Parathyroid adenoma (tissue), 2 donors: ENCODE measurements around the gene MAN1A1.

Experiments
- H2AFZ ChIP-seq: fragments of 300-600 bp; sonication (generic); one replicate; pipeline ENCODE4 v1.7.0; 2017; ENCODE audit warnings: antibody characterized with exemption, mild to moderate bottlenecking
- H3K27ac ChIP-seq: fragments of 300-600 bp; sonication (generic); one replicate; pipeline ENCODE4 v1.7.0; 2017
- H3K27me3 ChIP-seq: fragments of 300-600 bp; sonication (generic); one replicate; pipeline ENCODE4 v1.7.0; 2017; ENCODE audit warnings: low read length; ENCODE audit not compliant: control insufficient read depth, insufficient read depth
- H3K36me3 ChIP-seq: fragments of 300-600 bp; sonication (generic); one replicate; pipeline ENCODE4 v1.7.0; 2017; ENCODE audit warnings: low read length; ENCODE audit not compliant: control insufficient read depth, insufficient read depth
- H3K4me1 ChIP-seq: fragments of 300-600 bp; sonication (generic); one replicate; pipeline ENCODE4 v1.7.0; 2017; ENCODE audit warnings: control low read depth
- H3K4me2 ChIP-seq: fragments of 300-600 bp; sonication (generic); one replicate; pipeline ENCODE4 v1.7.0; 2017; ENCODE audit warnings: low read length
- H3K4me3 ChIP-seq: fragments of 300-600 bp; sonication (generic); one replicate; pipeline ENCODE4 v1.7.0; 2017; ENCODE audit warnings: low read depth, low read length
- H3K79me2 ChIP-seq: fragments of 300-600 bp; sonication (generic); one replicate; pipeline ENCODE4 v1.7.0; 2017; ENCODE audit warnings: control low read depth
- H3K9ac ChIP-seq: fragments of 300-600 bp; sonication (generic); one replicate; pipeline ENCODE4 v1.7.0; 2017; ENCODE audit warnings: mild to moderate bottlenecking
- H3K9me3 ChIP-seq: fragments of 300-600 bp; sonication (generic); one replicate; pipeline ENCODE4 v1.7.0; 2017; ENCODE audit warnings: low read length; ENCODE audit not compliant: control insufficient read depth
- TF ChIP-seq, protein P1 (sequence below): fragments of 300-600 bp; sonication (generic); IDR thresholded peaks from one replicate; pipeline ENCODE4 v1.7.0; 2017; ENCODE audit warnings: antibody characterized with exemption, mild to moderate bottlenecking
- donor health status: primary hyperparathyroidism.

Gene MAN1A1

GRCh38 chr6:119204719-119205118, 144.8 kb downstream of the MAN1A1 start:
- Histone ChIP-seq H3K27ac (peak overlapping the region; percentile 7), H3K79me2 (no peaks in the 10 kb centered on the region), H2AFZ (peak overlapping the region; percentile 48), H3K9ac (no peak overlapping the region), H3K36me3 (no peaks in the 10 kb centered on the region), H3K9me3 (no peaks in the 10 kb centered on the region), H3K4me3 (no peak overlapping the region), H3K4me1 (peaks cover 19% of the 10 kb centered on the region), H3K4me2 (no peak overlapping the region), H3K27me3 (no peaks in the 10 kb centered on the region)
- TF ChIP-seq, protein P1, sequence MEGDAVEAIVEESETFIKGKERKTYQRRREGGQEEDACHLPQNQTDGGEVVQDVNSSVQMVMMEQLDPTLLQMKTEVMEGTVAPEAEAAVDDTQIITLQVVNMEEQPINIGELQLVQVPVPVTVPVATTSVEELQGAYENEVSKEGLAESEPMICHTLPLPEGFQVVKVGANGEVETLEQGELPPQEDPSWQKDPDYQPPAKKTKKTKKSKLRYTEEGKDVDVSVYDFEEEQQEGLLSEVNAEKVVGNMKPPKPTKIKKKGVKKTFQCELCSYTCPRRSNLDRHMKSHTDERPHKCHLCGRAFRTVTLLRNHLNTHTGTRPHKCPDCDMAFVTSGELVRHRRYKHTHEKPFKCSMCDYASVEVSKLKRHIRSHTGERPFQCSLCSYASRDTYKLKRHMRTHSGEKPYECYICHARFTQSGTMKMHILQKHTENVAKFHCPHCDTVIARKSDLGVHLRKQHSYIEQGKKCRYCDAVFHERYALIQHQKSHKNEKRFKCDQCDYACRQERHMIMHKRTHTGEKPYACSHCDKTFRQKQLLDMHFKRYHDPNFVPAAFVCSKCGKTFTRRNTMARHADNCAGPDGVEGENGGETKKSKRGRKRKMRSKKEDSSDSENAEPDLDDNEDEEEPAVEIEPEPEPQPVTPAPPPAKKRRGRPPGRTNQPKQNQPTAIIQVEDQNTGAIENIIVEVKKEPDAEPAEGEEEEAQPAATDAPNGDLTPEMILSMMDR: no peak

DNA sequence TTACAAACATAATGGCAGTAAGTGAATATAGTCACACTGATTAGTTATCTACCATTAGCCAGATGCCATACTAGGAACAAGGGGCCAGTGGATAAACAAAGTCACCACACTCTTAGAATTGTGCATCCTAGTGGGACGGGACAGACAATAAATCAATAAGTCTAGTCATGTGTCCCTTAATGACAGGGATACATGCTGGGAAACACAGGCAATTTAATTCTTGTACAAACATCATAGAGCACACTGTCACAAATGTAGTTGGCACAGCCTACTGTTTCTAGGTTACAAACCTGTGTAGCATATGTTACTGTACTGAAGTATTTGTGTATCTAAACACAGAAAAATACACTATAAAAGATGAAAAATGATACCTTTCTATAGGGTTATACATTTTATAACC, 148.1 kb downstream of the MAN1A1 start:
- Histone ChIP-seq H3K79me2 (no peaks in the 10 kb centered on the region), H3K4me2 (no peak overlapping the region), H2AFZ (no peak overlapping the region), H3K9me3 (no peaks in the 10 kb centered on the region), H3K36me3 (no peaks in the 10 kb centered on the region), H3K4me1 (peaks cover 19% of the 10 kb centered on the region), H3K27ac (no peak overlapping the region), H3K4me3 (no peak overlapping the region), H3K27me3 (no peaks in the 10 kb centered on the region), H3K9ac (no peak overlapping the region)
- TF ChIP-seq, protein P1: no peak

GRCh38 chr6:119200512-119201175, 148.9 kb downstream of the MAN1A1 start:
- Histone ChIP-seq H3K27ac (no peak overlapping the region), H3K79me2 (no peaks in the 10 kb centered on the region), H3K4me3 (no peak overlapping the region), H3K9ac (no peak overlapping the region), H3K36me3 (no peaks in the 10 kb centered on the region), H3K9me3 (no peaks in the 10 kb centered on the region), H2AFZ (peak overlapping the region; percentile 1), H3K27me3 (no peaks in the 10 kb centered on the region), H3K4me2 (no peak overlapping the region), H3K4me1 (peaks cover 22% of the 10 kb centered on the region)
- TF ChIP-seq, protein P1: no peak

DNA sequence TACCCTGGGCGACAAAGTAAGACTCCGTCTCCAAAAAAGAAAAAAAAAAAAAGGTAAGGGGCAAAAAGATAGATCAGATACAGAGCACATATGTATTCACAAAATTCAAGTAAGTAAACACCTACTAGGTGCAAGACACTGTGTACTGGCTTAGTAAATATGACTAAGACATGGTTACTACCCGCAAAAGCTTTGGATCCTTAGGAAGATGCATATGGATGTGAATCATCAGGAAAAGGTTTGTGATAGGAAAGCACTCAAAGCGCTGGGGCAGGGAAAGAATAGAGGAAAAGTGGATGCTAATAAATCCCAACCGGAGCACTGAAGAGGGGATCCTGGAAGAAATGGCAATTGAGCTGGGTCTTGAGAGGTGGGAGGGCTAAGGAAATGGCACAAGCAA, 152.3 kb downstream of the MAN1A1 start:
- no peaks in the 10 kb centered on the region for H3K79me2 ChIP-seq
- no peak overlapping the region for H3K27ac ChIP-seq
- no peaks in the 10 kb centered on the region for H3K36me3 ChIP-seq
- H3K9me3 ChIP-seq: no peaks in the 10 kb centered on the region
- H3K9ac ChIP-seq: no peak overlapping the region
- TF ChIP-seq, protein P1: no peak
- H2AFZ ChIP-seq: no peak overlapping the region
- H3K4me2 ChIP-seq: no peak overlapping the region
- peaks cover 15% of the 10 kb centered on the region for H3K4me1 ChIP-seq
- no peaks in the 10 kb centered on the region for H3K27me3 ChIP-seq
- no peak overlapping the region for H3K4me3 ChIP-seq

- Histone ChIP-seq H3K4me2 (no peak overlapping the region), H2AFZ (peak overlapping the region; percentile 44)
These were observed 152.8 kb downstream of the MAN1A1 start for GRCh38 chr6:119196715-119197114.

More at GRCh38 chr6:119196715-119197114, 152.8 kb downstream of the MAN1A1 start:
- H3K79me2 ChIP-seq: no peaks in the 10 kb centered on the region
- H3K9ac ChIP-seq: no peak overlapping the region
- peaks cover 15% of the 10 kb centered on the region for H3K4me1 ChIP-seq
- TF ChIP-seq, protein P1: no peak
- H3K36me3 ChIP-seq: no peaks in the 10 kb centered on the region
- no peaks in the 10 kb centered on the region for H3K27me3 ChIP-seq
- no peak overlapping the region for H3K4me3 ChIP-seq
- H3K9me3 ChIP-seq: no peaks in the 10 kb centered on the region
- peak overlapping the region; percentile 8 for H3K27ac ChIP-seq
